Activated T-cell treated with anti-CD3 and anti-CD28 coated beads, Interleukin-2, amount 50 U/mL, for 72 hours (primary cell): ENCODE data around the gene SPATA16. TPM values are rescaled to one million over a fixed set of nuclear protein-coding genes. Genes with fewer than 3 reads are reported as not detected.

Experiments
- ATAC-seq, 2 donors: fragments of 150-1000 bp; cut with Tn5 transposase; replicated peaks in 1 of 2; 2 replicates each; pipeline ENCODE4 v1.10.0; 2021; ENCODE audit warnings: moderate library complexity in 2 of 2, mild to moderate bottlenecking in 1 of 2
- DNase-seq, 2 donors: peaks; one replicate each; pipeline ENCODE4 v3.0.0; 2021 to 2022; ENCODE audit warnings: mixed read lengths in 1 of 2
- H3K27ac Mint-ChIP-seq: one replicate; pipeline ENCODE4 v1.8.0; 2022; ENCODE audit warnings: mild to moderate bottlenecking, moderate library complexity, mixed read lengths
- H3K27me3 Mint-ChIP-seq: one replicate; pipeline ENCODE4 v1.8.0; 2022; ENCODE audit warnings: low read depth, mixed read lengths
- H3K36me3 Mint-ChIP-seq, 2 donors: one replicate each; pipeline ENCODE4 v1.8.0; 2022; ENCODE audit warnings: mixed read lengths in 2 of 2, mild to moderate bottlenecking in 1 of 2; ENCODE audit not compliant: insufficient read depth in 2 of 2
- H3K4me1 Mint-ChIP-seq: one replicate; pipeline ENCODE4 v1.8.0; 2022; ENCODE audit warnings: low read depth, mixed read lengths
- H3K4me3 Mint-ChIP-seq, 2 donors: one replicate each; pipeline ENCODE4 v1.8.0; 2022; ENCODE audit warnings: mild to moderate bottlenecking in 2 of 2, mixed read lengths in 2 of 2, moderate library complexity in 2 of 2
- H3K9me3 Mint-ChIP-seq, 2 donors: one replicate each; pipeline ENCODE4 v1.8.0; 2022; ENCODE audit warnings: mixed read lengths in 2 of 2
- total RNA-seq, 2 donors: library from RNA; stranded (reverse); gene quantifications; one replicate each; pipeline ENCODE4 v1.2.3, GENCODE V29; 2022

SPATA16 gene
- total RNA-seq, 2 donors from 2014 or later = not detected

GRCh38 chr3:173013219-173013832, 127.7 kb downstream of the SPATA16 start:
- DNase-seq = no peak
- H3K4me3 Mint-ChIP-seq = no peak overlapping the region
- no peak for ATAC-seq
- H3K9me3 Mint-ChIP-seq = peaks cover 0 to 1% of the 10 kb centered on the region in 2 donors
- no peaks in the 10 kb centered on the region for H3K4me1 Mint-ChIP-seq
- no peaks in the 10 kb centered on the region for H3K36me3 Mint-ChIP-seq
- H3K27me3 Mint-ChIP-seq = no peaks in the 10 kb centered on the region
- H3K27ac Mint-ChIP-seq = no peak overlapping the region

GRCh38 chr3:173009410-173009809, 131.6 kb downstream of the SPATA16 start:
- no peak for DNase-seq
- no peak overlapping the region for H3K27ac Mint-ChIP-seq
- no peak for ATAC-seq
- no peaks in the 10 kb centered on the region for H3K9me3 Mint-ChIP-seq
- H3K27me3 Mint-ChIP-seq = no peaks in the 10 kb centered on the region
- no peaks in the 10 kb centered on the region for H3K4me1 Mint-ChIP-seq
- H3K36me3 Mint-ChIP-seq = no peaks in the 10 kb centered on the region
- H3K4me3 Mint-ChIP-seq = no peak overlapping the region

- Mint-ChIP-seq H3K9me3 (no peaks in the 10 kb centered on the region), H3K27ac (no peak overlapping the region), H3K4me1 (no peaks in the 10 kb centered on the region), H3K4me3 (no peak overlapping the region), H3K36me3 (no peaks in the 10 kb centered on the region), H3K27me3 (no peaks in the 10 kb centered on the region)
- DNase-seq (no peak), ATAC-seq (no peak)
Observed at GRCh38 chr3:173008978-173009377, 132.1 kb downstream of the SPATA16 start.

GRCh38 chr3:173007079-173007723, 133.8 kb downstream of the SPATA16 start:
- H3K27me3 Mint-ChIP-seq = no peaks in the 10 kb centered on the region
- H3K27ac Mint-ChIP-seq = no peak overlapping the region
- no peaks in the 10 kb centered on the region for H3K4me1 Mint-ChIP-seq
- no peak overlapping the region for H3K4me3 Mint-ChIP-seq
- ATAC-seq (no peak), DNase-seq (no peak)
- H3K9me3 Mint-ChIP-seq = no peaks in the 10 kb centered on the region
- no peaks in the 10 kb centered on the region for H3K36me3 Mint-ChIP-seq

- Mint-ChIP-seq H3K9me3 (no peaks in the 10 kb centered on the region), H3K27ac (no peak overlapping the region), H3K4me1 (no peaks in the 10 kb centered on the region), H3K36me3 (no peaks in the 10 kb centered on the region), H3K27me3 (no peaks in the 10 kb centered on the region), H3K4me3 (no peak overlapping the region)
- ATAC-seq (no peak), DNase-seq (no peak)
Observed at GRCh38 chr3:173006006-173006405, 135.0 kb downstream of the SPATA16 start.

GRCh38 chr3:173004681-173005080, 136.4 kb downstream of the SPATA16 start:
- H3K36me3 Mint-ChIP-seq = no peaks in the 10 kb centered on the region
- ATAC-seq (no peak), DNase-seq (no peak)
- H3K4me1 Mint-ChIP-seq = no peaks in the 10 kb centered on the region
- H3K4me3 Mint-ChIP-seq = no peak overlapping the region
- H3K27me3 Mint-ChIP-seq = no peaks in the 10 kb centered on the region
- no peak overlapping the region for H3K27ac Mint-ChIP-seq
- no peaks in the 10 kb centered on the region for H3K9me3 Mint-ChIP-seq

- no peaks in the 10 kb centered on the region for H3K4me1 Mint-ChIP-seq
Observed at GRCh38 chr3:173003956-173004355, 137.1 kb downstream of the SPATA16 start.

GRCh38 chr3:173003471-173003870, 137.6 kb downstream of the SPATA16 start:
- H3K4me1 Mint-ChIP-seq = no peaks in the 10 kb centered on the region
- no peaks in the 10 kb centered on the region for H3K9me3 Mint-ChIP-seq
- no peaks in the 10 kb centered on the region for H3K36me3 Mint-ChIP-seq
- no peak overlapping the region for H3K27ac Mint-ChIP-seq
- ATAC-seq (no peak), DNase-seq (no peak)
- H3K27me3 Mint-ChIP-seq = no peaks in the 10 kb centered on the region
- no peak overlapping the region for H3K4me3 Mint-ChIP-seq

More at GRCh38 chr3:173003956-173004355, 137.1 kb downstream of the SPATA16 start:
- Mint-ChIP-seq H3K27ac (no peak overlapping the region), H3K36me3 (no peaks in the 10 kb centered on the region), H3K27me3 (no peaks in the 10 kb centered on the region), H3K9me3 (no peaks in the 10 kb centered on the region), H3K4me3 (no peak overlapping the region)
- DNase-seq (no peak), ATAC-seq (no peak)

GRCh38 chr3:173001622-173002021, 139.4 kb downstream of the SPATA16 start:
- H3K4me3 Mint-ChIP-seq = no peak overlapping the region
- H3K27me3 Mint-ChIP-seq = no peaks in the 10 kb centered on the region
- H3K4me1 Mint-ChIP-seq = no peaks in the 10 kb centered on the region
- H3K9me3 Mint-ChIP-seq = no peaks in the 10 kb centered on the region
- ATAC-seq (no peak), DNase-seq (no peak)
- H3K36me3 Mint-ChIP-seq = no peaks in the 10 kb centered on the region
- H3K27ac Mint-ChIP-seq = no peak overlapping the region

- Mint-ChIP-seq H3K9me3 (no peaks in the 10 kb centered on the region), H3K27ac (peak overlapping the region; percentile 58), H3K36me3 (no peaks in the 10 kb centered on the region), H3K27me3 (no peaks in the 10 kb centered on the region), H3K4me3 (no peak overlapping the region), H3K4me1 (no peaks in the 10 kb centered on the region)
- DNase-seq (no peak), ATAC-seq (no peak)
Observed at GRCh38 chr3:173000553-173000952, 140.5 kb downstream of the SPATA16 start.

- Mint-ChIP-seq H3K4me3 (no peak overlapping the region), H3K27me3 (no peaks in the 10 kb centered on the region), H3K27ac (no peak overlapping the region), H3K36me3 (no peaks in the 10 kb centered on the region), H3K9me3 (no peaks in the 10 kb centered on the region), H3K4me1 (no peaks in the 10 kb centered on the region)
- DNase-seq = no peak
- no peak for ATAC-seq
Observed at GRCh38 chr3:172993412-172993811, 147.6 kb downstream of the SPATA16 start.

GRCh38 chr3:172991424-172991996, 149.5 kb downstream of the SPATA16 start:
- ATAC-seq = no peak
- no peaks in the 10 kb centered on the region for H3K36me3 Mint-ChIP-seq
- no peaks in the 10 kb centered on the region for H3K9me3 Mint-ChIP-seq
- no peaks in the 10 kb centered on the region for H3K27me3 Mint-ChIP-seq
- no peaks in the 10 kb centered on the region for H3K4me1 Mint-ChIP-seq
- H3K27ac Mint-ChIP-seq = no peak overlapping the region
- no peak for DNase-seq
- H3K4me3 Mint-ChIP-seq = no peak overlapping the region

- Mint-ChIP-seq H3K9me3 (no peaks in the 10 kb centered on the region), H3K27me3 (no peaks in the 10 kb centered on the region), H3K4me3 (no peak overlapping the region), H3K27ac (no peak overlapping the region), H3K36me3 (no peaks in the 10 kb centered on the region), H3K4me1 (no peaks in the 10 kb centered on the region)
- ATAC-seq = no peak
- no peak for DNase-seq
Observed at GRCh38 chr3:172989373-172989772, 151.7 kb downstream of the SPATA16 start.

GRCh38 chr3:172987273-172987672, 153.8 kb downstream of the SPATA16 start:
- H3K4me1 Mint-ChIP-seq = no peaks in the 10 kb centered on the region
- H3K27ac Mint-ChIP-seq = no peak overlapping the region
- H3K36me3 Mint-ChIP-seq = no peaks in the 10 kb centered on the region
- no peak for ATAC-seq
- no peak overlapping the region for H3K4me3 Mint-ChIP-seq
- DNase-seq = no peak
- no peaks in the 10 kb centered on the region for H3K9me3 Mint-ChIP-seq
- H3K27me3 Mint-ChIP-seq = no peaks in the 10 kb centered on the region
